Sigmoid colon (tissue), 7 donors: ENCODE measurements around the gene MACROD2. TPM values are rescaled to one million over a fixed set of nuclear protein-coding genes. Genes with fewer than 3 reads are reported as not detected.

Experiments
- DNase-seq: peaks from one replicate; pipeline ENCODE4 v3.0.0-alpha.2; 2019
- H3K27ac ChIP-seq, 4 donors: fragments of 200-600 bp; sonication (generic); one replicate each; pipeline ENCODE4 v1.5.1; 2016 to 2019; ENCODE audit warnings: mild to moderate bottlenecking in 1 of 4
- H3K27me3 ChIP-seq, 3 donors: fragments of 200-600 bp; sonication (generic); one replicate each; pipeline ENCODE4 v1.5.1; 2019; ENCODE audit warnings: mild to moderate bottlenecking in 1 of 3
- H3K36me3 ChIP-seq, 4 donors: fragments of 200-600 bp; sonication (generic); one replicate each; pipeline ENCODE4 v1.5.1; 2016 to 2019
- H3K4me1 ChIP-seq, 4 donors: fragments of 200-600 bp; sonication (generic); one replicate each; pipeline ENCODE4 v1.5.1; 2017 to 2019
- H3K4me3 ChIP-seq, 4 donors: fragments of 200-600 bp; sonication (generic); one replicate each; pipeline ENCODE4 v1.5.1; 2017 to 2019; ENCODE audit warnings: mild to moderate bottlenecking in 2 of 4, moderate library complexity in 1 of 4
- H3K9me3 ChIP-seq, 4 donors: fragments of 200-600 bp in 3 of 4; sonication (generic) in 3 of 4; one replicate each; pipeline versions ENCODE4 v1.5.1 to v1.6.1; 2013 to 2019
- CTCF ChIP-seq, 4 experiments: fragments of 450-650 bp in 3 of 4; fragments of 200-600 bp in 1 of 4; IDR thresholded peaks; one replicate each; pipeline ENCODE4 v1.5.1; 2016 to 2019; ENCODE audit warnings: antibody characterized with exemption in 4 of 4, mild to moderate bottlenecking in 3 of 4, moderate library complexity in 2 of 4
- EP300 ChIP-seq, 4 donors: sonication (generic); formaldehyde crosslinking; IDR thresholded peaks; one replicate each; pipeline ENCODE4 v1.6.1; 2017; ENCODE audit warnings: antibody characterized with exemption in 4 of 4
- POLR2A ChIP-seq, 2 donors: fragments of 450-650 bp; IDR thresholded peaks; one replicate each; pipeline ENCODE4 v1.6.1; 2016; ENCODE audit warnings: antibody characterized with exemption in 2 of 2, mild to moderate bottlenecking in 2 of 2, moderate library complexity in 2 of 2
- POLR2AphosphoS5 ChIP-seq, 4 donors: sonication (generic); formaldehyde crosslinking; IDR thresholded peaks; one replicate each; pipeline ENCODE4 v1.6.1; 2017; ENCODE audit warnings: antibody characterized with exemption in 4 of 4
- WGBS, 2 donors: extraction: QIAGEN DNeasy Blood & Tissue Kit; methylation state at CpG; one replicate each; pipeline ENCODE4 v1.1.7; 2013; 5-methylcytosine and 5-hydroxymethylcytosine counted together
- intact Hi-C: fragments of 100-400 bp; cut with DNase I; formaldehyde crosslinking; loops from one replicate; pipeline ENCODE4 v1.15.1; 2023
- polyA plus RNA-seq, 3 donors: library from polyadenylated mRNA; stranded (reverse); fragments of 200-250 nt; gene quantifications; one replicate each; pipeline ENCODE4 v1.2.3, GENCODE V29; 2013
- total RNA-seq, 4 donors: library from RNA; depleted of rRNA; stranded (reverse); fragments of >200 nt; gene quantifications; one replicate each; pipeline ENCODE4 v1.1.0, GENCODE V29; 2016
- donor health status: healthy with polysubstance abuse.
- donor health status: Bipolar disorder and iron deficiency.
- donor health status: healthy.

Gene MACROD2
- total and polyA plus RNA-seq, 7 donors, result 1.2 to 22.4 (median 5.8) TPM

DNA sequence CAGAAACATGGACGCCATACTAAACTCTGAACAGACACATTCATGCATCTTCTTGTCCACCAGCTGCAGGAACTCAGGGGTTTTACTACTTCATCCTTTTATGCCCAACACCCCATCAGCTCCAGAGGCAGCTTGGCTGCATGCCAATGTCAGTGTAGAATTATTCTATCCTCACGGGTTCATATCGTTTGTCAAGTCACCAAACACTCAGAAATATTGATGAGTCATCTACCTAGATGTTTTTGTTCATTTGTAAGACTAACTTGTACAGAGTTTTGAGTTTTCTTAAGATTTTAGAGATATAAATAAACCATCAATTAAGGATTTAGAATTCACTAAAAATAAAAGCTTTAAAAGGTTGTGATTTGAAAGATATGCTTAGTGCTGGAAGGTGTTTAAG lies 932.8 kb downstream of the MACROD2 start:
- intact Hi-C loops, result no loop called here
- H3K9me3 ChIP-seq, result no peaks in the 10 kb centered on the region
- H3K4me3 ChIP-seq, result no peak overlapping the region
- TF ChIP-seq POLR2AphosphoS5 (IDR thresholded peaks at IDR 0.05), result no peak
- no peak for TF ChIP-seq EP300 (IDR thresholded peaks at IDR 0.05)
- no peak for TF ChIP-seq POLR2A (IDR thresholded peaks at IDR 0.05)
- no peak for TF ChIP-seq CTCF (IDR thresholded peaks at IDR 0.05)
- no peak overlapping the region for H3K27ac ChIP-seq
- no peaks in the 10 kb centered on the region for H3K27me3 ChIP-seq
- peaks cover 0 to 5% (median 0%) of the 10 kb centered on the region in 4 donors for H3K4me1 ChIP-seq
- no peak for DNase-seq
- WGBS, 2 donors, result 8 to 26% methylated on average over 3 of the region's 3 CpGs
- no peaks in the 10 kb centered on the region for H3K36me3 ChIP-seq

GRCh38 chr20:14929388-14929787 lies 934.1 kb downstream of the MACROD2 start:
- Histone ChIP-seq H3K4me1 (peaks cover 0 to 5% (median 0%) of the 10 kb centered on the region in 4 donors), H3K27me3 (no peaks in the 10 kb centered on the region), H3K36me3 (no peaks in the 10 kb centered on the region), H3K9me3 (no peaks in the 10 kb centered on the region), H3K4me3 (no peak overlapping the region), H3K27ac (no peak overlapping the region)
- intact Hi-C loops, result no loop called here
- 96% methylated on average over 8 of the region's 8 CpGs for WGBS, 2 donors
- TF ChIP-seq EP300 (IDR thresholded peaks at IDR 0.05) (no peak), POLR2A (IDR thresholded peaks at IDR 0.05) (no peak), CTCF (IDR thresholded peaks at IDR 0.05) (no peak), POLR2AphosphoS5 (IDR thresholded peaks at IDR 0.05) (no peak)
- DNase-seq, result no peak

DNA sequence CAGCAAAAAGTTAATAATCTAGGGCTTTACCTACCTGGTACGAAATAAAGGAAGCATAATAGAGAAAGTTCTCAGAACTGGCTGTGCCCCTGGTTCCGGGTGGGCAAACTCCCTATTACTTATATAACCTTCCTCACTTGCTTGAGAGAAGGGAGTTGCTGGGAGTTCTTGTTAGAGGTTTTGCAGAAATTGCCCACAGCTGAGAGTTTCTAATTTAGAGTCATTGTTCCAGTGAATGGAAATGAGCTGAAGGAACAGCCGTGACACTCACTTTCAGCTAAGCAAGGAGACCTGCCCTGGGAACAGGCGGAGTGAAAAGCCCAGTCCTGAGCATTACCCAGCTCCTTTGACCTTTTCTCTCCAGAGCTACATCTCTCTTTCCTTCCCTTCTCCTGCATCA lies 936.7 kb downstream of the MACROD2 start:
- intact Hi-C loops, result no loop called here
- H3K4me3 ChIP-seq, result no peak overlapping the region
- H3K9me3 ChIP-seq, result no peaks in the 10 kb centered on the region
- 94 to 96% methylated on average over 4 of the region's 4 CpGs for WGBS, 2 donors
- H3K36me3 ChIP-seq, result no peaks in the 10 kb centered on the region
- H3K27me3 ChIP-seq, result no peaks in the 10 kb centered on the region
- H3K4me1 ChIP-seq, result no peaks in the 10 kb centered on the region
- no peak for TF ChIP-seq CTCF (IDR thresholded peaks at IDR 0.05)
- TF ChIP-seq EP300 (IDR thresholded peaks at IDR 0.05), result no peak
- no peak for TF ChIP-seq POLR2AphosphoS5 (IDR thresholded peaks at IDR 0.05)
- no peak for TF ChIP-seq POLR2A (IDR thresholded peaks at IDR 0.05)
- no peak overlapping the region for H3K27ac ChIP-seq
- DNase-seq, result no peak

DNA sequence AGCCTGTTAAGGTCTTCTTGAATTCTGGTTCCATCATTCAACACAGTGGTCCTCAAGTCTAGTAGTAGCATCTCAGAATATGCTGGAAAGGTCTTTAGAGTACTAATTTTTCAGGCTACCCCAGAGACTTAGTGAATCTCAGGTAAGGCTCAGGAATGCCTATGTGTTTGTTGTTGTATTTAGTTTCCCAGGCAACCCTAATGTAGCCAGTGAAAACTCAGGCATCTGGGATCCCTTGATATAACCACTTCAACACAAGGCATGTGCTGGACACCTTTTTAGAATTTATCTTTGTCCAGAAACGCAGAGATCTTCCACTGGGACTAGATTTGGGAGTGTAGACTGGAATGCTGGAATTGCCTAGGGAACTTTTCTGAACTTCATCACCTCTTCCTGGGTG lies 940.0 kb downstream of the MACROD2 start:
- Histone ChIP-seq H3K27me3 (no peaks in the 10 kb centered on the region), H3K4me1 (no peaks in the 10 kb centered on the region), H3K27ac (no peak overlapping the region), H3K9me3 (no peaks in the 10 kb centered on the region), H3K4me3 (no peak overlapping the region), H3K36me3 (no peaks in the 10 kb centered on the region)
- no peak for DNase-seq
- 75 to 82% methylated on average over 1 of the region's 1 CpG for WGBS, 2 donors
- intact Hi-C loops, result no loop called here
- TF ChIP-seq POLR2AphosphoS5 (IDR thresholded peaks at IDR 0.05), result no peak
- no peak for TF ChIP-seq EP300 (IDR thresholded peaks at IDR 0.05)
- no peak for TF ChIP-seq POLR2A (IDR thresholded peaks at IDR 0.05)
- no peak for TF ChIP-seq CTCF (IDR thresholded peaks at IDR 0.05)

DNA sequence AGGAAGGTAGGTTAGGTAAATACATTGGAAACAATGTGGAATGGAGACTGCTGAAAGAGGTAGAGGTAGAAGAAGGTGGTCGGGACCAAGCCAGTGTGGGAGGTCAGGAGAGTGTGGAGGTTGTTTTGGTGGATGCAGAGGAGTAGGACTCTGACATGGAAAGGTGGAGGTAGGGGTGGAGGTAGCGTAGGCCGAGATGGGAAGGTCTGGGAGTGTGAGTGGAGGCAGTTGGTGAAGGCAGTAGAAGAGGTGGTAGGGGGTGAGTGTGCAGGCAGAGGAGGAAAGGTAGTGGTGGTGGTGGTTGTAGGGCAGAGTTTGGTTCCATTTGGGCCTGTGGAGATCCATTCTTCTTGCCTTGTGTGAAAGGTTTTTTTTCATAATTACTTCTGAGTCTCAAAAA lies 941.7 kb downstream of the MACROD2 start:
- no peaks in the 10 kb centered on the region for H3K9me3 ChIP-seq
- WGBS, 2 donors, result 90% methylated on average over 3 of the region's 3 CpGs
- DNase-seq, result no peak
- intact Hi-C loops, result no loop called here
- no peak for TF ChIP-seq POLR2A (IDR thresholded peaks at IDR 0.05)
- no peak for TF ChIP-seq EP300 (IDR thresholded peaks at IDR 0.05)
- no peak for TF ChIP-seq CTCF (IDR thresholded peaks at IDR 0.05)
- no peak for TF ChIP-seq POLR2AphosphoS5 (IDR thresholded peaks at IDR 0.05)
- no peak overlapping the region for H3K27ac ChIP-seq
- H3K4me1 ChIP-seq, result no peaks in the 10 kb centered on the region
- no peak overlapping the region for H3K4me3 ChIP-seq
- no peaks in the 10 kb centered on the region for H3K36me3 ChIP-seq
- no peaks in the 10 kb centered on the region for H3K27me3 ChIP-seq
